Vein endothelial cell (primary cell): ENCODE results near the gene NR2E3. TPM values are rescaled to one million over a fixed set of nuclear protein-coding genes. Genes with fewer than 3 reads are reported as not detected.

Source experiments
- small RNA-seq: library from RNA; depleted of rRNA; stranded (forward); fragments of <200 nt; gene quantifications from one replicate; pipeline ENCODE3, GENCODE V24; 2012
- total RNA-seq: library from RNA; depleted of rRNA; stranded (reverse); fragments of >200 nt; gene quantifications from 2 replicates; pipeline ENCODE4 v1.2.3, GENCODE V29; 2012

NR2E3 gene
- total RNA-seq, result 0.19 TPM in 1 of 2 replicates, not detected in the other

GRCh38 chr15:71810256-71811035 lies at the start of gene NR2E3:
Gene NR2E3, plus strand, starts transcription at chr15:71810554. Its CDS starts 190 bp downstream, at chr15:71810744.

Small RNA genes lying within 50 kb of the gene (small RNA-seq; reads per million reads assigned to genes)
- not detected for gene RNA5SP399
